Measurements from ENCODE around the gene RALBP1.

GRCh38 chr18:9506046-9506792 lies 30.9 kb downstream of the RALBP1 start:
- TF ChIP-seq CTCF (IDR thresholded peaks at IDR 0.05) (no peak), POLR2A (IDR thresholded peaks at IDR 0.05) (no peak)
